GDM1 (cell line): Measurements from ENCODE around the gene TMCC3.
"Not testable (repeated sequence)": the region's sequence is repeated elsewhere in the genome, so short reads cannot be mapped to it uniquely, and the experiment has no call there.

Experiments
- DNase-seq: peaks from one replicate; lab custom pipeline; 2025; lab: John Stamatoyannopoulos, UW

TMCC3 gene

DNA sequence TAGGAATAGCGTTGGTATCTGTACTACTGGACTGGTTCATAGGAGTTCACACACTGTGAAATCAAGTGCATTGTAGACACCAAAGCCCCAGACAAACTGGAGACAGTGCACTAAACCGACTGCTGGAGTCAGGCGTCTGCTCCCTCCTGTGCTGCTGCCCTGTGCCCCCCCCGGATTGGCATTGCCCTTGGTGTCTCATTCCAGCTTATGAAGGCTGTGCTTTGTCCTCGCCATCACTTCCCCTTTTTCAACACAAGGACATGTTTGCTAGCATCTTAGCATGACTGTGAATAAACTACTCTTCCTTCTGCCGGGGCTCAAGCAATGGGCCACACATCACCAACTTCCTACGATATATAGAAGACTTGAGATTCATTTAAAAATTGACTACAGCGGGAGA is 84.0 kb downstream of the TMCC3 start:
- peak; percentile 18 for DNase-seq

DNA sequence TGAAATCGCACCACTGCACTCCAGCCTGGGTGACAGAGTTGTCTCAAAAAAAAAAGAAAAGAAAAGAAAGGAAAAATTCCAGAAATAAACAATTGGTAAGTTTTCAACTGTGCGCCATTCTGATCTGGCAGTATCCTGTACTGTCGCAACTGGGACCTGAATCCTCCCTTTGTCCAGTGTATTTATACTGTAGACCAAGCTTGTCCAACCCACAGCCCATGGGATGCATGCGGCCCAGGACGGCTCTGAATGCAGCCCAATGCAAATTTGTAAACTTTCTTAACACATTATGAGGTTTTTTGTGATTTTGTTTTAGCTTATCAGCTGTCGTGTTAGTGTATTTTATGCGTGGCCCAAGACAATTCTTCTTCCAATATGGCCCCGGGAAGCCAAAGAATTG is 84.7 kb downstream of the TMCC3 start:
- DNase-seq = no peak

DNA sequence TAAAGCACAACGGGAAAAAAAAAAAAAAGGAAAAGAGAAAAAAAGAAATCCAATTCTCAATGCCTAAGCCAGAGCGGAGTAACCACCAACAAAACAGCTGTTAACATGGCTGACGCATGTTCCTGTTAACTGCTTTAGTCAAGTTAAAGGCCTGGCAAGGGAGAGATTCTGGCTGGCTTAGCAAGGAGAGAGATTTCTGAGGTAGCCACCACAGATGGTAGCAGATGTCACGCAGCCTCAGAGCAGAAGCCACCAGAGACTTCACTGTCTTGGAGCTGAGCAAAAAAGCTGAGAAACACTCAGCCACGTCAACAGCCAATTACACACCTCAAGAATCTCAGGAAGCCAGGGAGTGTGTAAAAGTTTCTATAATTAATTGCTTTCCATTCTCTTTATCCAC is 87.1 kb downstream of the TMCC3 start:
- DNase-seq = no peak

DNA sequence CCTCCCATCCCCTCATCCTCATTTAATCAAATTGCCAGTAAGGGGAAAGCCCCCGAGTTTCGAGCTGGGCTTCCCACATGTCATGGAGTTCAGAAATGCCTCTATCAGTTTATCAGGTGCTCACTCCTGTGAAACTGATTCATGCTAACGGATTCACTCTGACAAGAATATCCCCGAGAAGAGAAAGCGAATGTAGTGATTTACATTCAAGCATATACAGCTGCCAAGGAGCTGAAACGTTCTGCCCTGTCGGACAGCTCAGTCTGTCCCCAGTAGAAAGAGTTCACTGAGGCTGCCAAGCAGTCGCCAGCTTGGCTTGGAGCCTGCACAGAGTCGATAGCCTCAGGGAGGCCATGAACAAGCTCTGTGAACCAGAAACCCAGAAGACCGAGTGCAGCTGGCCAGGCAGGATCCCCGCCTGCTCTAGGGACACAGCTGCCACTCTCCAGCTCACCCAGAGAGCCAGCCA is 88.4 kb downstream of the TMCC3 start:
- no peak for DNase-seq

DNA sequence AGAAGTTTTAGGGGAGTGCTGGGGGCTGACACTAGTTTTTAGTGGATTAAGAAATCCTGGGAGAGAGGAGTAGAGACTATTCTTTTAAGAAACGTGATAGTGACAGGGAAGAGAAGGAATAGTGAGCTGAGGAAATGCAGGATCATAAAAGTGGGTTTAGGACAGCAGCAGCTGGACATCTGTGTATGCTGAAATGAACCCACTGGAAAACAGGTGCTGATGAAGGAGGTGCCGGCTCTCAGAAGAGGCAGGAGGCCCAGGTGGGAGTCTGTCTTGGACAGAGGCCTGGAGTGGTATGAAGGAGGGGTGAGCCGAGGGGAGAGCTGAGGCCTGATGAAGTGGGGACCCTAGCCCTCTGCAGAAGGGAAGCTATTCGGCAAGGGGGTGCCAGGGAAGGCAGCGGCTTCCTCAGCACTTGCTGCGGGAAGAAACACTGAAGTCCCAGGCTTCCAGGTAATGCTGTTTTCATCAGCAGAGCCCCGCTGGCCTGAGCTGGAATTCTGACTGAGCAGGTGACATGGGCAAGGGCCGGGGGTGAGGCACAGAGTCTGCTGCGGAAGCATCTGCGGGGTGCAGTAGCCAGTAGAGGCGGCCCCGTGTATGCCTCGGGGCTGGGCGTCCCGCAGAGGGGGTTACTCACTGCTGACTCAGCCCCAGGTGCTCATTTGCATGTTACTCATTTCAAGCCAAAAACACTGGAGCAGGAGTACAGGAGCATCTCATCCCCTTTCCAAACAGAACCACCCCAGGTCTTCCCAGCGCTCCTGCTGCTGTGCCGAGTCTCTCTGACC is 89.7 kb downstream of the TMCC3 start:
- no peak for DNase-seq

DNA sequence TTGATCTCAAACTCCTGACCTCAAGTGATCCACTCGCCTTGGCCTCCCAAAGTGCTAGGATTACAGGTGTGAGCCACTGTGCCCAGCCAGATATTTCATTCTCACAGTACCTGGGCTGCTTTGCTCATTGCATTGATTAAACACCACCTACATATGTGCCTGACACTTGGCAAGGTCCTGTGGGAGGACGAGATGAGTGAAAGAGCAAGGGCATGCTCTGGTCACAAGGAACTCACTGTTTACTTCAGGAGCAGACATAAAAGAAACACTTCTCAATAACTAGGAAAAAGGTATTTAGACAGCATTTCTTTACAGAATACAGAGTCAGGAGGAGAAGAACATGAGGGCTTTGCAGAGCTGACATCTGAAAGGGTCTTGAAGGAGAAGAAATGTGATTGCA is 91.7 kb downstream of the TMCC3 start:
- DNase-seq = no peak

DNA sequence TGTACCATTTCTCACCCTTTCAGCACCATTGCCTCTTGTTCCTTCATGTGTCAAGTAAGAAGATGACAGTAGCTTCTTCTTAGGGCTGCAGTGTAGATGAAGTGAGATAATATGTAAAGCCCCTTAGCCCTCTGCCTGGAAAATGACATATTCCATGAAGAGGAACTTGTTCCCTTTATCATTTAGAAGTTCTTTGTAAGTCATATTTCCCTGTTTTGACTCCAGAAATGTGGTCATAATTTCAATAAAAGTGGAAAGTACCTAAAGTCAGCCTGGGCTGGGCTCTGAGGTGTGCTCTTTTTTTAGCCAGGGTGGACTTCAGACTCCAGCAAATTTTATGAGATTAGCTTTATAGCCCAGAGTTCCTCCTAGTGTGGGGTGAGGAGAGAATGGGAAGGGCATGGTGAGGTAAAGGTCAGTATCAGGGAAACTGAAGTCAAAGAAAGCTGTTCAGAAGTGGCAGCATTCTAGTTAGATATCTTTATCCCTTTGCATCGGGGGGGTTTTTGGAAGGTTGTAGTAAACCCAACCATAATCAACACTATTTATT is 92.5 kb downstream of the TMCC3 start:
- DNase-seq = no peak

DNA sequence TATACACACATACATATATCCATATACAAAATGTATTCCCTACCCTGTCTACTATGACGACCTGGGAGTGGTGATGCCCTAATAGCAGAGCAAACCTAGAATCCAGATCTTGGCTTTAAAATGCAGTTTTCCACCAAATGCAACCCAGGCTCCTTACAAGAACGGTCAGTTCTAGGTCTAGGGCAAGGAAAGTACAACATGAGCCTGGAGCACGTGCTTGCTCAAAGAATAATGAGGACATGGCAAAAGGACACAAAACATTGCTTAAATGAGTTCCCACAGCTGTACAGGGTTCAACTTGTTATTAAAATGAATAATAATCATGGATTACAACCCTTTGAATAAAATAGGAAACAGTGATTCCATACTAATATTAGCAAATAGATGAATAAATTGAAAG is 94.7 kb downstream of the TMCC3 start:
- no peak for DNase-seq

DNA sequence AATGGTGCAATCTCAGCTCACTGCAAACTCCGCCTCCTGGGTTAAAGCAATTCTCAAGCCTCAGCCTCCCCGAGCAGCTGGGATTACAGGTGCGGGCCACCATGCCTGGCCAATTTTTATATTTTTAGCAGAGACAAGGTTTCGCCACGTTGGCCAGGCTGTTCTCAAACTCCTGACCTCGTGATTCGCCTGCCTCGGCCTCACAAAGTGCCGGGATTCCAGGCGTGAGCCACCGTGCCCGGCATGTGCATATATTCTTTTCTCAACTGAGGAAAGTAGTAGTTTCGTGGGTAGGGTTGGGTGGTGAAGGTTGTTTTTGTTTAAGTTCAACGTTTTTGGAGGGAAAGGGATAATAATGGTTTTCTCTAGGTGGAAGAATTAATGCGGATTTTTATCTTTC is 96.5 kb downstream of the TMCC3 start:
- DNase-seq = no peak

DNA sequence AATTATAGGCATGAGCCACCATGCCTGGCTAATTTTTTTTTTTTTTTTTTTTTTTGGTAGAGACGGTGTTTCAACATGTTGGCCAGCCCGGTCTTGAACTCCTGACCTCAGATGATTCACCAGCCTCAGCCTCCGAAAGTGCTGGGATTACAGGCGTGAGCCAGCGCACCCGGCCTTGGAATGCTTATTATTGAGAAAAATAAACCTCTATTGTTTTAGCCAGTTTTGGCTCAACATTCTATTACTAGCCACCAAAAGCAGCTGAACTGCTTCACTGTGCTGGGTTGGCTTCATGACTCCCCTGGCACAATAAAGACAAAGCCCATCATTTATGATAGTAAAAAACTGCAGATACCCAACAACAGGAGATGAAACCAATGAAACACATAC is 97.2 kb downstream of the TMCC3 start:
- DNase-seq = no peak

DNA sequence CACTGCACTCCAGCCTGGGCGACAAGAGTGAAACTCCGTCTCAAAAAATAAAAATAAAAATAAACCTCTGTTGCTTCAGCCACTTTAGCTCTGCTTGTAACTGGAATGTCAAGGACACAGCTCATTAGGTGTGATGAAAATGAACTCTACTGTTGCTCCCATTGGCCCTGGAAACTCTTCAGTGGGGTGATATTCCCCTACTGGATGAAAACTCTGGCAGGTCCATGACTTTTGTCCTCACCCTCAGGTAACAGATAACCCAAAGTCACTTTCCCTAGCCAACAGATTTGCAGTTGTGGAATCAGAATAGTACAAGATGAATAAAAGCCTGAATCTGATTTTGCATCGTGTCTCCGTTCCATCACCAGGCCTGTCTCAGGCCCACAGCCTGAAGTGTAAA is 98.5 kb downstream of the TMCC3 start:
- DNase-seq = no peak

DNA sequence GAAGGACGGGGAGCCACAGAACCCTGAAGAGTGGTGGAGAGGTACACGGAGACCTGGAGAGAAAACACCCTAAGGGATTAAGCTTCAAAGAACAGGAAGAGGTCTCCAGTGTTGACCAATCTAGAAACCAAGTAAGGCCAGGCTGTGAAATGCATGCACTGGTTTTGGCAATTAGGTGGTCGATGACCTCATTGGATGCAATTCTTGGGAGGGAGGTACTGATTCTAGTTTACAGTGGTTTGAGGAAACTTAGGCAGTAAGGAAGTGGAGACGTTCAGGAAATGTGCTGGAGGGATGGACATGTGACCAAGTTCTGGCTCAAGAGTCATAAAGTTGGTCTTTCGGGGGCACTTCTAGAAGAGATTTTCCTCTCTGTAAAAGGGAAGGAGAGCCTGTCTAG is 99.4 kb downstream of the TMCC3 start:
- no peak for DNase-seq

DNA sequence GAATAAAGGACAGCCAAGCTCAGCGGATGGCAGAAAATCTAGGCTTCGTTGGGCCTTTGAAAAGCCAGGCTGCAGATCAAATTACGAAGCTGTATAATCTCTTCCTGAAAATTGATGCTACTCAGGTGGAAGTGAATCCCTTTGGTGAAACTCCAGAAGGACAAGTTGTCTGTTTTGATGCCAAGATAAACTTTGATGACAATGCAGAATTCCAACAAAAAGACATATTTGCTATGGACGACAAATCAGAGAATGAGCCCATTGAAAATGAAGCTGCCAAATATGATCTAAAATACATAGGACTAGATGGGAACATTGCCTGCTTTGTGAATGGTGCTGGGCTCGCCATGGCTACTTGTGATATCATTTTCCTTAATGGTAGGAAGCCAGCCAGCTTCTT is 101.5 kb downstream of the TMCC3 start:
- not testable (repeated sequence) for DNase-seq

DNA sequence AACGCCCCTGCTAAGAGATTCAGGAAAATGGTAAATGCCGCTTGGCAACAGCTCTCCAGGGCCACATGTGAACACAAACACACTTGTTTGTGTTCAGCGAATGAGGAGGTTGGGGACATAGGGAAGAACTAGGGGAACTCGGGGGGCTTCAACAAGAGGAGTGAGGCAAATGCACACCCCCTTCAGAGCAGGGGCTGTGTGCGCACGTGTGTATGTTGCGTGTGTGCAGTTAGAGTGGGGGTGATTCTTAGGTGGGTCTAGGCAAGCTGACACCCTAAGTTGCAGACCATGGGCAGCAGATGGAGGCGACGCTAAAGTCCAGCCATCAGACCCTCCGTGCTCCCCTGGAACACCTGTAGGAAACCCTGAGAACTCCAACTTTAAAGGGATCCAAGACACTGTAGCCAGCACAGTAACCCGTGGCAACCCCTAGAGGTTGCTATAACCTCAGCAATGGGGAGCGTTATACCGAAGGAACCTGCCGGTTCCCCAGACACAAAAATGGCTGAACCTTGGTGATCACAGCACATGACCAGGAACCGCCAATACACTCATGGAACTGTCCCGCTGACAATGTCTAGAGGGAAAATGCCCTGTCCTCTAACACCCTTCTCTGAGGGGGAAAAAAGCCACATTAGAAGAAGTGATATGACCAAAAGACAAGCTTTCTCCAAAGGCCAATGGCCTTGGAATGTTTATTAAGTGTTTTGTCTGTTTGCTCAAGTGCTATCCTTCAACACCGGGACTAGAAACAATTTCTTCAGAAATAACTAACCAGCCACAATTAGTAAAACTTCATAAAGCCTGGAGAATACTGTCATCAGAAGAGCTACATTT is 104.2 kb downstream of the TMCC3 start:
- peak; percentile 31 for DNase-seq

DNA sequence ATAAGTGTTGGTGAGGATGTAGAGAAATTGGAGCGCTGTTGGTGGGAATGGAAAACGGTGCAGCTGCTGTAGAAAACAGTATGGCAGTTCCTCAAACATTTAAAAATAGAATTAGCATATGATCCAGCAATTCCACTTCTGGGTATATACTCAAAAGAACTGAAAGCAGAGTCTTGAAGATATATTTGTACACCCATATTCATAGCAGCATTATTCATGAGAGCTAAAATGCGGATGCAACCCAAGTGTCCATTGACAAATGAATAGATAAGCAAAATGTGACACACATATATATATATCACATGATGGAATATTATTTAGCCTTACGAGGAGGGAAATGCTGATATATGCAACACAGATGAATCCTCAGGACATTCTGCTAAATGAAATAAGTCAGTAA is 106.0 kb downstream of the TMCC3 start:
- DNase-seq = no peak

DNA sequence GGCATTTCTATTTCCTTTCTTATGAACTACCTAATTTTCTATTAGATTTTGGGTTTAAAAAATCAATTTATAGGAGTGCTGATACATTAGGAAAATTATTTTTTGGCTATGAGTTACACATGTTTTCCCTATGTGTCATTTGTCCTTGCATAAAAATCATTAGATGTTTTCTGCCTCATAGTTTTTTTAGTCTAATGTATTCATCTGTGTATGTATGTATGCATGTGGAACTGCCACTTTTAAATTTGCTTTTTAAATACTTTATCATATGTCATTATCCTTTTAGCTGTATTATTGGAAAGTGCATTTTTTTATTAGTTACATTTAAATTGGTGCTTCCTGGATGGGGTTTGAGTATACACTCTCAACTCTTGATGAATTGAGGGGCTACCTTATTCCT is 112.0 kb downstream of the TMCC3 start:
- DNase-seq = no peak

DNA sequence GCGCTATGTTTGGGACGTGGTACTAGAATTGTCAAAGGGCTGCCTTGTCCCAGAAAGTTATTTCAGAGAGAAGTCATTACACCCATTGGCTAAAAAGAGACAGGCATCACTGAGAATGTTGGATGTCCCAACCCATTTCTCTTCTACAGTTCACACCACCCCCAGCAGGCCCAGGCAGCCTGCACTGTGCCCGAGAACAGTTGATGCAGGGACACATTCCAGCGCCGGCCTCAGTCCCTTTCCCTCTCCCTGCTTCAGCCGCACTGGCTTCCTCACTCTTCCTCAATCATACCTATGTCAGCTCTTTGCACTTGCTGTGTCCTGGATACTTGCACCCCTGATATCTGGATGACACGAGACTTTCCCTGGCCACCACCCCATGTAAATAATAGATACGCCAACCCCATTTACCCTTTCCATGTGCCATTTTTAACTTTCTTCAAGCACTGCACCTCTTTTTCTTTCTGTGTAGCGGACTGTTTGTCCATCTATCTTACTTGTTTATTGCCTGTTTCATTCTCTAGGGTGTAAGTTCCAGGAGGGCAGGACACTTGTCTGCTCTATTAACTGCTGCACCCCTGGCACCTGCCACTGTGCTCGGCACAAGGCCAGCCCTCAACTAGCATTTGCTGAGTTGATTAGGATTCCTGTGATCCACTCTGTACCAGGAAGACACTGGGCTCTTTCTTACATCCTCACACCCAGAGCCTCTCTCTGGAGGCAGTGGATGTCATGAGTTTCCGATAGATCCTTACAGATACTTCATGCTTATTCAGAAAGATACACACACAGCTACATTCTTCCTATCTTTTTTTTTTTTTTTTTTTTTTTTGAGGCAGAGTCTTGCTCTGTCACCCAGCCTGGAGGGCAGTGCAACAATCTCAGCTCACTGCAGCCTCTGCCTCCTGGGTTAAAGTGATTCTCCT is 114.1 kb downstream of the TMCC3 start:
- no peak for DNase-seq

DNA sequence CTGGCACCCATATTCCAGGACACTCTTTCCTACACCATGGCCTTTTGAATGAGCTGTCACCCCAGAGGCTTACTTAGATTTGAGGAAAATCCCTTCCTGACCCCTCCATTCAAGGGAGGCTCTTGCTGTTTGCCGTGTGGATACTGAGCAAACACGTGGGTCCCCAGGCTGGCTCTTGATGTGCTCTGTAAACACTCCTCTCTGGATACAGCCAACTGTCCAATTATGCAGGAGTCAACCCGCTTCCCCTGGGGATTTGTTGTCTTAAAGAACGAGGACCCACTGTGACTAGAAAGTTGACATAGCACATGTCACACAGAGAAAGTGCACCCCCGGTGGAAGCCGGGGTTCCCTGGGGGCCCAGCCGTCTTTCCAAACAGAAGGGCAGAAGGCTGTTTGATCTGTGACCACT is 114.8 kb downstream of the TMCC3 start:
- no peak for DNase-seq

DNA sequence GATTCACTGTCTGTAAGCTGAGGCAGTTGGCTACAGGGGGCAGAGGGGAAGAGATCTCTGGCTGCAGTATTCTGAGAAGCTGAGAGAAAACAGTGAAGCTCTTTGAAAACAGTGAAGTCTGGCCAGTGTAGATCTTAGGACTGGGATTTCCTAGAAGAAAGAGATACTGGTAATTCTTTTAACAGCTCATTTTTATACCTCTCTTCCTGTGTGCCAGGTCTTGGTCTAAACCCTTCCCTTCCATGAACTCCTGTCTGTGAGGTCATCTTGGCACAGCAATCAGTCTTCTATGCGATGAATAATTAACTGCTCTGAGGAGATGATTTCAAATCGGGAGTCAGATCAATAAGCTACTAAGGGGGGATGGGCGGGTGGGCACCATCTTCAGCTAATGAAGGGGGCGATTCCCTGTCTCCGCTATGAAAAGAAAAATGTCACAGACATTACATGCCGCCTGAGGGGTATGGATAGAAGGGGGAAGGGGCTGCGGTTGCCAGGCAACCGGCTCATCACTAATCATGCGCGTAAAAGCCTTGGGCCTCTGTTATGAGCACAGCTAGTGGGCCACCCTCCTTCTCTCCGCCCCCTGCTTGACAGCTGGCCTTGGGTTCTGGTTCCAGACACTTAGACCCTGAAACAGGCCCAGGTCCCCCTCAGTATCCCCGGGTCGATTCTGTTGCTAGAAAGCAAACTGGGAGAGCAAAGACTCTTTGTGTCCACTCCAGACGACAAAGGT is 115.4 kb downstream of the TMCC3 start:
- no peak for DNase-seq

DNA sequence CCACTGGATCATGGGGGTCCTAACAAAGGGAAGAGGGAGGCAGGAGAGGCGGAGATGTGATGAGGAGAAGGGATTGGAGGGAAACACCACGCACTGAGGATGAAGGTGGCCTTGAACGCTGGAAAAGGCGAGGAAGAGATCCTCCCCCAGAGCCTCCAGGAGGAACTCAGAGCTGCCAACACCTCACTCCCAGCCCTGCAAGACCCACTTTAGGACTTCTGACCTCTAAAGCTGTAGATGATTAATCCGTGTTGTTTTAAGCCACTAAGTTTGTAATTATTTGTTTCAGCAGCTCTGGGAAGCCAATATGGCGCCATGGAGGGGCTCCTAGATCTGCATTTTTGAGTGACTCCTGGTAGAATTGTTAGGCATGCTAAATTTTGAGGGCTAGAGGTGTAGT is 116.1 kb downstream of the TMCC3 start:
- DNase-seq = no peak
